Measurements from ENCODE around the gene MYO7A. TPM values are rescaled to one million over a fixed set of nuclear protein-coding genes. Genes with fewer than 3 reads are reported as not detected.

MYO7A gene
- total RNA-seq, 2 donors from 2014 or later = 0.29 to 0.42 TPM

Other genes with a start within 250 kb of the MYO7A start
- not detected for gene B3GNT6, start 93.8 kb upstream of the MYO7A start, total RNA-seq
- gene CAPN5, start 61.3 kb upstream of the MYO7A start, total RNA-seq = 1 to 10 TPM; 1.0 to 1.1 TPM
- gene OMP, start 25.4 kb upstream of the MYO7A start, total RNA-seq = not detected
- not detected for gene GDPD4, start 173.4 kb downstream of the MYO7A start, total RNA-seq